ENCODE measurements around the gene CD36.

DNA sequence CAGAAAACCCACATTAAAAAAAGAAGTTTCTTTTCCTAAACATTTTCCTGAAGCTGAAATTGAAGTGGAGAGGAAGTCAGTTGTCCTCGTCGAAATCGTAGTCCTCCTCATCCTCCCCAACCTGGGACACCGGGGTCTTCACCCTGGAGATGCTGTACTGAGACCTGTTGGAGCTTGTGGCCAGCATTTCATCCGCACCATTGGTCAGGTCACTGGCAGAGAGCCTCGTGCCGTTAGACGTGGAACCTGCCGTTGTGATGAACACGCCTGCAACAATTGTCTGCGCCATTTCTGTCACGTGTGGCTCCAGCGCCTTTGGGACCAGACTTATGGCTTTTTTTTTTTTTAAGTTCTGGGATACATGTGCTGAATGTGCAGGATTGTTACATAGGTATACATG lies 23.8 kb downstream of the CD36 start:
- TF ChIP-seq, protein P1, sequence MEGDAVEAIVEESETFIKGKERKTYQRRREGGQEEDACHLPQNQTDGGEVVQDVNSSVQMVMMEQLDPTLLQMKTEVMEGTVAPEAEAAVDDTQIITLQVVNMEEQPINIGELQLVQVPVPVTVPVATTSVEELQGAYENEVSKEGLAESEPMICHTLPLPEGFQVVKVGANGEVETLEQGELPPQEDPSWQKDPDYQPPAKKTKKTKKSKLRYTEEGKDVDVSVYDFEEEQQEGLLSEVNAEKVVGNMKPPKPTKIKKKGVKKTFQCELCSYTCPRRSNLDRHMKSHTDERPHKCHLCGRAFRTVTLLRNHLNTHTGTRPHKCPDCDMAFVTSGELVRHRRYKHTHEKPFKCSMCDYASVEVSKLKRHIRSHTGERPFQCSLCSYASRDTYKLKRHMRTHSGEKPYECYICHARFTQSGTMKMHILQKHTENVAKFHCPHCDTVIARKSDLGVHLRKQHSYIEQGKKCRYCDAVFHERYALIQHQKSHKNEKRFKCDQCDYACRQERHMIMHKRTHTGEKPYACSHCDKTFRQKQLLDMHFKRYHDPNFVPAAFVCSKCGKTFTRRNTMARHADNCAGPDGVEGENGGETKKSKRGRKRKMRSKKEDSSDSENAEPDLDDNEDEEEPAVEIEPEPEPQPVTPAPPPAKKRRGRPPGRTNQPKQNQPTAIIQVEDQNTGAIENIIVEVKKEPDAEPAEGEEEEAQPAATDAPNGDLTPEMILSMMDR (IDR thresholded peaks at IDR 0.05) = no peak
- TF ChIP-seq POLR2AphosphoS5 (IDR thresholded peaks at IDR 0.05) = no peak

Measured in transverse colon (tissue), 4 donors.